Measurements from ENCODE around the gene ARHGDIG. TPM values are rescaled to one million over a fixed set of nuclear protein-coding genes. Genes with fewer than 3 reads are reported as not detected.

Gene ARHGDIG
- total RNA-seq, result 0.85 TPM in 1 of 2 replicates, not detected in the other

GRCh38 chr16:280552-280951, at the start of gene ARHGDIG:
TSS of gene ARHGDIG (plus strand) at chr16:280591. CDS start at chr16:280681, 90 bp downstream.

GRCh38 chr16:234468-235305, 45.7 kb upstream of the ARHGDIG start, which contains the start of gene FAM234A:
TSS of gene FAM234A (plus strand) at chr16:234821. CDS start at chr16:254414, 19,593 bp downstream.

GRCh38 chr16:275786-276232, 4.6 kb upstream of the ARHGDIG start, which contains the start of gene RGS11:
TSS of gene RGS11 (minus strand) at chr16:275944. CDS start at chr16:275911, 33 bp downstream.

GRCh38 chr16:283033-283805, 2.8 kb downstream of the ARHGDIG start, which contains the start of gene PDIA2:
TSS of gene PDIA2 (plus strand) at chr16:283164. CDS start at chr16:283170, 6 bp downstream.

Other genes starting within 250 kb of the ARHGDIG start
- 3.4 and 16.7 TPM in 2 replicates for gene POLR3K, start 227.0 kb upstream of the ARHGDIG start, total RNA-seq
- 13.8 and 38.9 TPM in 2 replicates for gene SNRNP25, start 226.8 kb upstream of the ARHGDIG start, total RNA-seq
- 24.8 and 31.4 TPM in 2 replicates for gene RHBDF1, start 208.0 kb upstream of the ARHGDIG start, total RNA-seq
- gene MPG, start 202.4 kb upstream of the ARHGDIG start, total RNA-seq, result 169 and 224 TPM in 2 replicates
- 3.9 and 5.6 TPM in 2 replicates for gene NPRL3, start 141.9 kb upstream of the ARHGDIG start, total RNA-seq
- gene HBZ, start 127.9 kb upstream of the ARHGDIG start, total RNA-seq, result not detected in 2 replicates
- not detected in 2 replicates for gene HBM, start 114.6 kb upstream of the ARHGDIG start, total RNA-seq
- not detected in 2 replicates for gene HBA2, start 107.7 kb upstream of the ARHGDIG start, total RNA-seq
- not detected in 2 replicates for gene HBA1, start 103.9 kb upstream of the ARHGDIG start, total RNA-seq
- gene HBQ1, start 100.1 kb upstream of the ARHGDIG start, total RNA-seq, result 0.19 TPM in 1 of 2 replicates, not detected in the other
- gene LUC7L, start 51.1 kb upstream of the ARHGDIG start, total RNA-seq, result 36.9 and 37.4 TPM in 2 replicates
- 61.0 and 91.3 TPM in 2 replicates for gene FAM234A, start 45.8 kb upstream of the ARHGDIG start, total RNA-seq
- gene RGS11, start 4.6 kb upstream of the ARHGDIG start, total RNA-seq, result 0.38 and 2.3 TPM in 2 replicates
- gene PDIA2, start 2.6 kb downstream of the ARHGDIG start, total RNA-seq, result 1.4 TPM in 1 of 2 replicates, not detected in the other
- 21.7 and 23.4 TPM in 2 replicates for gene AXIN1, start 72.1 kb downstream of the ARHGDIG start, total RNA-seq
- gene MRPL28, start 89.9 kb downstream of the ARHGDIG start, total RNA-seq, result 44.3 and 110 TPM in 2 replicates
- 62.9 and 66.8 TPM in 2 replicates for gene PGAP6, start 101.4 kb downstream of the ARHGDIG start, total RNA-seq
- gene NME4, start 116.6 kb downstream of the ARHGDIG start, total RNA-seq, result 56.1 and 80.3 TPM in 2 replicates
- 9.0 and 19.4 TPM in 2 replicates for gene DECR2, start 121.3 kb downstream of the ARHGDIG start, total RNA-seq
- gene RAB11FIP3, start 145.1 kb downstream of the ARHGDIG start, total RNA-seq, result 11.3 and 12.8 TPM in 2 replicates
- 24.0 and 37.2 TPM in 2 replicates for gene CAPN15, start 247.1 kb downstream of the ARHGDIG start, total RNA-seq

Data from regular cardiac myocyte (primary cell).